ENCODE results near the gene ADAM19. TPM values are rescaled to one million over a fixed set of nuclear protein-coding genes. Genes with fewer than 3 reads are reported as not detected.

The ADAM19 gene
- polyA plus RNA-seq, 3 donors from 2014 or later = 0.03 to 0.10 TPM; not detected in 1

DNA sequence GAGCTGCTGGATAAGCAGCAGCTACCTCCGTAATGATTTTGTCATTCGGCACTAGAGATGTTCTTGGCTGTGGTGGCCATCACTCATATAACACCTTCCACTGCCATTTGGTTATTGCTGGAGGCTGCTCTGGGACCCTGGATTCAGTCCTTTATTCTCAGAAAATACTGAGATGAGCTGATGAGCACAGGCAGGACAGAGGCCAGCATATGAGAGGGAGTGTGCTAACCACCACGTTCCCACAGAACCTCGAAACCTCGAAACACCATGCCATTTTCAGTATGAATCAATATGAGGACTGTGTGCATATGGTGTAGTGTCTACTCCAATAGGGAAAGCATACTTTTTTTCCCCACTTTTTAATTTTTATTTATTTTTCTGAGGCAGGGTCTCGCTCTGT lies 56.6 kb downstream of the ADAM19 start:
- Mint-ChIP-seq H3K27me3 (ENCODE audit: low read depth in 3 of 3) (peaks cover 0 to 5% (median 2%) of the 10 kb centered on the region in 3 donors), H3K4me1 (no peaks in the 10 kb centered on the region), H3K27ac (no peak overlapping the region), H3K4me3 (no peak overlapping the region), H3K36me3 (no peaks in the 10 kb centered on the region), H3K9me3 (no peaks in the 10 kb centered on the region)
- no peak for DNase-seq

DNA sequence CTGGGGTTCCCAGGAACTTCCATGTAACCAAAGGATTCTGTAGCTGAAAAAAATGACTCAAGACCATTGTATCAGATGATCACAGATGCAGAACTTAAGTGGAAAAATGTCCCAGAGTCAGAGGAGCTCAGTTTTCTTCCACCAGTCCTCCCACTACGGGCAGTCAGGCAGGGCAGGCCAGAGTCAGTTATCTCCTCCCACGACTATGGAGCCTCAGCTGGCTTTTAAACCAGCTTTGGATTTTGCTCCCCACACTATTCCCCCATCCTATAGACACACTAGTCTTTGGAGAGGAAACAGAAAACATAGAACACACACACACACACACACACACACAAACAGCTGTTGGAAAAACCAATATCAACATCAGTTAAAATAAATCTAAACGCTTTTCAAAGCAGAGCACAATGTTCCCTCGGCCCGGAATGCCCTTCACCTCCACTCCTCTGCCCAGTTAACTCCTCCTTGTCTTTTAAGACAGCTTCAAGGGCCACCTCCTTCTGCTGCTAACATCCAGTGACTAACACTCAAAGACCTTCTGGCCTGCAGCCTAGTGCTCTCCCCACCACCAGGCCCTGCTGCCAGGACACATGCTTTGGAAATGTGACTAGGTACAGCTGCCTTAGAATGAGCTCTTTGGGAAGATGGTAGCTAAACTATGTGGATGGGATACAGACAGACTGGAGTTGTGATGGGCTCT lies 58.8 kb downstream of the ADAM19 start:
- no peaks in the 10 kb centered on the region for H3K4me1 Mint-ChIP-seq
- no peak overlapping the region for H3K27ac Mint-ChIP-seq
- no peak overlapping the region for H3K4me3 Mint-ChIP-seq
- H3K9me3 Mint-ChIP-seq = no peaks in the 10 kb centered on the region
- no peaks in the 10 kb centered on the region for H3K36me3 Mint-ChIP-seq
- no peak for DNase-seq
- H3K27me3 Mint-ChIP-seq (ENCODE audit: low read depth in 3 of 3) = peaks cover 0 to 2% (median 1%) of the 10 kb centered on the region in 3 donors

DNA sequence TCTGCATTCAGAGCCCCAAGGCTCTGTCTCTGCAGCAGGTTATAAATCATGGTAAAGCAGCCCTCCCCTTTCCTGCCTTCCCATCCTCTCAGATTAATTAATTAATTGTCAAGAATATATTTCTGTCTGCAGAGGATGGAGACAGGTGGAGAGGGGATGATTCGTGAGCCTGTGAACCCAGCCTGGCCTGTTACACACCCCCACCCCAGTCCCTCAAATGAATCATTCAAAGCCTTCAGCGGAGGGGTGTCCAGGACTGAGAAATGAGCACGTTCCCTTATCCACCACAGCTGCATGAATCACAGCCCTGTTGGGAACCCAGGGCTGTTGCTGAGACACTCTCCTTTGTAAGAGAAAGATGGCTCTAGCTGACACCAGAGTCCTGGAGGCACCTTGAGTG lies 59.6 kb downstream of the ADAM19 start:
- no peak overlapping the region for H3K27ac Mint-ChIP-seq
- no peak for DNase-seq
- H3K4me3 Mint-ChIP-seq = no peak overlapping the region
- H3K4me1 Mint-ChIP-seq = no peaks in the 10 kb centered on the region
- H3K9me3 Mint-ChIP-seq = no peaks in the 10 kb centered on the region
- no peaks in the 10 kb centered on the region for H3K36me3 Mint-ChIP-seq
- H3K27me3 Mint-ChIP-seq (ENCODE audit: low read depth in 3 of 3) = peaks cover 0 to 2% (median 0%) of the 10 kb centered on the region in 3 donors

DNA sequence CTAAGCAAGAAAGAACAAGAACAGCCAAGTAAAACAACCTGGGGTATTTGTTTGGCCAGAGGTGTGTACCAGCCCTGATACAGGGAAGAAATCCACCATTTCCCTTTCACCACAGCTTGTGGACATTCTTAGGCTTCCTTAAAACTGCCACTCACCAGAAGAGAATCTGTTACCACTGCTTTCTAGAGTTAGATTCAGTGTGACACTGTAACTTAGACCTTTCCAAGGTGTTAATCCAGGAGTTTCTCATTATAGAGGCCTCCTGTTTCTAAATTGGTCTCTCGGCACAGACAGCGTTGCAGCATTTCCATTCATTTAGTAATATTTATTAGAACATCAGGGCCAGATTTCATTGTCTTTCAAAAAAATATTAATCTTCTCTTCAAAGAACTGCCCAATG lies 60.6 kb downstream of the ADAM19 start:
- H3K4me1 Mint-ChIP-seq = no peaks in the 10 kb centered on the region
- no peaks in the 10 kb centered on the region for H3K9me3 Mint-ChIP-seq
- DNase-seq = no peak
- no peak overlapping the region for H3K27ac Mint-ChIP-seq
- peaks cover 0 to 2% (median 0%) of the 10 kb centered on the region in 3 donors for H3K27me3 Mint-ChIP-seq (ENCODE audit: low read depth in 3 of 3)
- H3K36me3 Mint-ChIP-seq = no peaks in the 10 kb centered on the region
- no peak overlapping the region for H3K4me3 Mint-ChIP-seq

DNA sequence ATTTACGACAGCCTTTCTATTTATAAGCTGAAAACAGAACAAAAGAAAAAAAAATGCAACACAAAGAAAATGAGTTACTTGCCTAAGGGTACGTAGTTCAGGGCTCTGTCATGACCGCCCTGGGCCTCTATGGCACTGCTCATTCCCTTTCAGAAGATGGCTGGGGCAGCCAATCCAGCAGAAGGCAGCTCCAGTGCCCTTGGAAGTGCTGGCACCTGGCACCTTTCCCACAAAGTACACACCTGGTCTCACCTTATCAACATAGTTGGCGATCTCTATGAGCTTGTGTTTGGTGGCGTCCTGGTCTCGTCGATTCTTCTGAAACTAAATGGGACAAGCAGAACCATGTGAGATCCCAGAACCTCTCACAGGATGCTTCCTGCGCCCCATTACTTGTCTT lies 62.4 kb downstream of the ADAM19 start:
- peaks cover 0 to 2% (median 2%) of the 10 kb centered on the region in 3 donors for H3K27me3 Mint-ChIP-seq (ENCODE audit: low read depth in 3 of 3)
- no peak overlapping the region for H3K27ac Mint-ChIP-seq
- H3K9me3 Mint-ChIP-seq = no peaks in the 10 kb centered on the region
- H3K36me3 Mint-ChIP-seq = no peaks in the 10 kb centered on the region
- H3K4me3 Mint-ChIP-seq = no peak overlapping the region
- no peak for DNase-seq
- no peaks in the 10 kb centered on the region for H3K4me1 Mint-ChIP-seq

DNA sequence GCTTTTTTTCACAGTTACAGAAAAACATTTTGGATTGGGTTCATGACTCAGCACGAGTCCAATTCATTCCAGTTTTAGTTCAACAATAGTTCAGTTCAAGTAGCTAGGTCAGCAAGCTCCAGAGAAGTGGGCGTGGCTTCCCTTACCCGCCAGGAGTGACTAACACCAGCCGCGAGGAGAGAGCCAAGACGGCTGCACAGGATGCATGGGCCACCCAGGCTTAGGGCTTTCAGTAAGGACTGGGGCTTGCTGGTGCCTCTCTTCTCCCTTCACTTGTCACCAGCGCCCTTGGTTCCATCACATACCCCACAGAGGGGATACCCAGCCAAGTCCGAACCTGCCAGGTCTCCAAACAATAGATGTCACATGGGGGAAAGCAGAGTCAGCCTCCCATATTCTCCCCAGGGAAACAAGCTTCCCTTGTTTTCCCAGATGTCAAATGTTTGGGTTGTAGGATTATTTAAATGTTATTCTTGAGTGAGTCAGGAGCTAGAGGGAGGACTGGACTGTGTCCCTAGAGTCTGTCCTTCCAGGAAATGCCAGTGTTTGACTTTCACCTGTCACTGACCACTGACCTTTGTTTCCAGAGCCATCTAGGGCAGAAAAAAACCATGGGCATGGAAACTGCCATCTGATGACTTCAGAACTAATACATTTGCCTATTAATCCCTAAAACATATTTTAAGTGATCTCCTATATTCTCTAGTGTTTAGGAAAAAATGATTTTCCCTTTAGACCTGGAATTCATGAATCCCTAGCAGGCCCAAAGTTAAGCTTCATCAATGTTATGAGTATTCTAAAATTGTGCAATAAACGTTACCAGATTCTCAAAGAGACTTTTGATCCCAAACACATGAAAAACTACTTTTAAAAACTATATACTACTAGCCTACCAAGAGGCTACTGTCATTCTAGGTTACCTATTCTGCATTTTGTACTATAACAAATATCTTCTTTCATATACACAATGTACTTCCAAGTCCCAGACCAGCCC lies 63.6 kb downstream of the ADAM19 start:
- H3K36me3 Mint-ChIP-seq = no peaks in the 10 kb centered on the region
- no peak for DNase-seq
- no peak overlapping the region for H3K27ac Mint-ChIP-seq
- peaks cover 0 to 2% (median 1%) of the 10 kb centered on the region in 3 donors for H3K27me3 Mint-ChIP-seq (ENCODE audit: low read depth in 3 of 3)
- H3K4me3 Mint-ChIP-seq = no peak overlapping the region
- H3K9me3 Mint-ChIP-seq = no peaks in the 10 kb centered on the region
- no peaks in the 10 kb centered on the region for H3K4me1 Mint-ChIP-seq

DNA sequence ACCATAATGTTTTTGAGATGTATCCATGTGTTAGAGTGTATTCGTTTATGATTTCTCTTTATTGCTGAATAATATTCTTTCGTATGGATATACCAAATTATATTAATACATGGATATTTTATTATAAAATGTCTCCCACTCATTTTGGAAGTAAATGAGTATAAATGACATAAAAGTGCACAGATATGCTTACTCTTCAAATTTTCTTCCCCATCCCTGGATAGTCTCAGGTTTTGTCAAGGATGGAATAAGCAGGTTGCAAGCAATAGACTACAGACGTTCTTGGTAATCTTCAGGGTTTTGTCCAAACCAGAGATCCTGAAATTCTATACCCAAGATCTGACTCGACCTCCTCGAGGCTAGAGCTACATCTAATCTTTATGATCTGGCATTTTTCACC lies 64.9 kb downstream of the ADAM19 start:
- peaks cover 0 to 7% of the 10 kb centered on the region in 2 donors for H3K4me1 Mint-ChIP-seq
- H3K27ac Mint-ChIP-seq = no peak overlapping the region
- H3K4me3 Mint-ChIP-seq = no peak overlapping the region
- peaks cover 0 to 2% (median 0%) of the 10 kb centered on the region in 3 donors for H3K27me3 Mint-ChIP-seq (ENCODE audit: low read depth in 3 of 3)
- no peaks in the 10 kb centered on the region for H3K36me3 Mint-ChIP-seq
- no peak for DNase-seq
- no peaks in the 10 kb centered on the region for H3K9me3 Mint-ChIP-seq

DNA sequence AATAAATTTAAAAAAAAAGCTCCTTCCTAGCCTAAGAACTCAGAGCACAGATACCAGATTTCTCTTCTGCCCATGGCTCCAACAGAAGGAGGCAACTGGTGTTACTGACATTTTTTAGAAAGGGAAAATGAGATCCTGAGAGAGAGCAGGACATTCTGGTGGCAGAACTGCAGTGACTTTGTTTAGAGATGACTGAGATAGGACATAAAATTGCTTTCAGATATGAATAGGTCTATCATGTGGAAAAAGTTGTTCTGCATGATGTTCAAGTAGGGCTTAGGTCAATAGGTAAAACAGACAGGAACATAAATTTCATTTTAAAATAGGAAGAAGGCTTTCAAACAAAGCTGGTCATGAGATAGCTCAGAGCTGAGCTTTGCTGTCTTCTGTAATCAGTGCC lies 66.0 kb downstream of the ADAM19 start:
- no peak overlapping the region for H3K4me3 Mint-ChIP-seq
- H3K4me1 Mint-ChIP-seq = peaks cover 0 to 7% of the 10 kb centered on the region in 2 donors

DNA sequence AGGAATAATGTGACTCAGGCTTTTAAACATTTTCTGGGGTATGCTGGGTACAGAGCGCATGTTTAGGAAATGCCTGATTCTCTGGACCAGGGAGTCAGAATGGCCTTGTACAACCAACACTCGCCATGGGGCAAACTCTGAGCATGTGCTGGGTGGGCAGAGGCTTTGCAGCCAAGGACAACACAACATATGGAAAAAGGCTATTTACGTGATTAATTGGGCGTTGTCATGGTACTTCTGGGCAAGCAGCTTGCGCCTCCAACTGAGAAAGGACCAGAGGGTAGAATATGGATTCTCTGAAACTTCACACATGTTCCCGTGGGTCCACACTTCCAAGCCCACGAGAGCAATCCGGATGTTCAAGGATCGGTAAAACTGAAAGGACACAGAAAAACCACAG lies 66.5 kb downstream of the ADAM19 start:
- DNase-seq = no peak
- peaks cover 0 to 2% (median 0%) of the 10 kb centered on the region in 3 donors for H3K27me3 Mint-ChIP-seq (ENCODE audit: low read depth in 3 of 3)
- no peak overlapping the region for H3K27ac Mint-ChIP-seq
- no peak overlapping the region for H3K4me3 Mint-ChIP-seq
- no peaks in the 10 kb centered on the region for H3K9me3 Mint-ChIP-seq
- H3K4me1 Mint-ChIP-seq = peaks cover 0 to 7% of the 10 kb centered on the region in 2 donors
- no peaks in the 10 kb centered on the region for H3K36me3 Mint-ChIP-seq

More for the DNA sequence above, 66.0 kb downstream of the ADAM19 start:
- DNase-seq = no peak
- Mint-ChIP-seq H3K27ac (no peak overlapping the region), H3K9me3 (no peaks in the 10 kb centered on the region), H3K27me3 (ENCODE audit: low read depth in 3 of 3) (peaks cover 0 to 2% (median 0%) of the 10 kb centered on the region in 3 donors), H3K36me3 (no peaks in the 10 kb centered on the region)

DNA sequence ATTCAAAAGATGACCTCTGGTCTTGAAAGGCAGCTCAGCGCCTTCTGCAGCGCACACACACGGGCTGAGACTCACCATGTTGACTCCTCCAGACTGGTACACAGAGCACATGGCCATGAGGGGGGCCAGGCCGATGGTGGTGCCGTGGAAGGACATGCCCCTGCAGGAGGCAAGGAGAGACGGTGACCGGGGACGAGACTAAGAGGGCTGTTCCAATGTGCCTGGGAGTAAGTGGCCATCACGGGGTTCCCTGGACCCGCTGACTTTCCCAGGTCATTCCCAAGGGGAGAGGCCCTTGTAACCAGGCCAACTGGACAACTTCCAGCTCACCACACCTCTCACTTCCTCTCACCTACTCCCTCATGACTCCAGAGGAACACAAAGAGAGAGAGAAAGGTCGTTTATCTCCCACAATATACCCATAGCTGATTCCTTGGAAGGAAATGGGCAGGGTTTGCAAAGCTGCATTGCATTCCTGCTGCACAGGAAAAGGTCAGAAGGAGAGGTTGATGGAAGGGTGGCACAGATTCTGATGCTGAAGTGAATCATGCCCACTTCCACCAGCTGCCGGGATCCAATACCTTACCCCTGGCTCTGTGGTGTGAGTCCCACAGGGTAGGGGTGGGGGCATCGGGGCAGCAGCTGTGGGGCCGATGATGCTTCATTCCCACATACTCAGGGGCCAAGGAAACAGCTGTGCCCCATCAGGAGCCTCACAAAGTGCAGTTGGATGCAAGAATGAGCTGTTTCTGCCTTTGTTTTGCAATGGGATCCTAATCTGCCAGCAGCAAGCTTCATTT lies 68.4 kb downstream of the ADAM19 start:
- peaks cover 3 to 14% of the 10 kb centered on the region in 2 donors for H3K4me1 Mint-ChIP-seq
- no peaks in the 10 kb centered on the region for H3K36me3 Mint-ChIP-seq
- no peak overlapping the region for H3K27ac Mint-ChIP-seq
- H3K9me3 Mint-ChIP-seq = no peaks in the 10 kb centered on the region
- peaks cover 0 to 2% (median 0%) of the 10 kb centered on the region in 3 donors for H3K27me3 Mint-ChIP-seq (ENCODE audit: low read depth in 3 of 3)
- no peak for DNase-seq
- no peak overlapping the region for H3K4me3 Mint-ChIP-seq

DNA sequence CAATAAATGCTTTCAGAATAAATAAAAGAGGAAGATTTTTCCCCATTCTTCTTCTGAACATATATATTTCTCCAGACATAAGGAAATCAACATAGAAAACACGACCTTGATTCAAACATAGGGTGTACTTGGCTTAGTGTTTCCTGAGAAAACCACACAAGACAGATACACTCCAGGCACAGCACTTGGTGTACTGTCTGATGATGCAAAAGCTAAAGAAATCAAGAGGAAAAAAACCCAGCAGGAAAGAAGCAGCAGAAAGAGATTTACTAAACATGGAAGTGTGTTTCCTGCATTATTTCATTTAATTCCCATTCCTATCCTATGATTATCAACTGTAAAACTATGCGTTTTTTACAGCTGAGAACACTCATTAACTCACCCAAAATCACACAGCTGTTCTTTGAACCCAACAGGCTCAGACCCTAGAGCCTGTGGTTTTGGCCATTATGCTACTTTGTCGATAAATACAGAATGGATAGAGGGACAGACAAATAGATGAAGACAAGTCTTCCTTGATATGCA lies 69.4 kb downstream of the ADAM19 start:
- H3K36me3 Mint-ChIP-seq = no peaks in the 10 kb centered on the region

DNA sequence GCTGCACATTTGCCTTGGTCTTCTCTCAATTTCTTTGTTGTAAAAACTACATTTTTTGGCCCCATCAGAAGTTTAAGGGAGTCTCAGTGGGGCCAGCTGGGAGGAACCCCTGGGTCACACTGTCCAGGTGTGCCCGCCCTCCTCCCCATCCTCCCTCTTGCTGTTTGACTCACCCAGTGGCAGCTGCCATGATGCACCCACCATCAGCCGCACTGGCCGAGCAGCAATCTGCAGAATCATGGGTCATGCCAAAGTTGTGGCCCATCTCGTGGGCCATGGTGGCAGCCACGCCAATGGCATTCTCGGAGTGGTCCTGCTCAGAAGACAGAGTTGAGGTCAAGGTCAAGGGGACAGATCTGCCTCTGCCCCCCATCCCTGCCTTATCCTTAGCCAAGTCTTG lies 70.1 kb downstream of the ADAM19 start:
- no peak overlapping the region for H3K4me3 Mint-ChIP-seq
- no peaks in the 10 kb centered on the region for H3K36me3 Mint-ChIP-seq
- H3K27me3 Mint-ChIP-seq (ENCODE audit: low read depth in 3 of 3) = peaks cover 0 to 2% (median 0%) of the 10 kb centered on the region in 3 donors
- no peak overlapping the region for H3K27ac Mint-ChIP-seq
- no peak for DNase-seq
- no peaks in the 10 kb centered on the region for H3K9me3 Mint-ChIP-seq
- peaks cover 3 to 20% of the 10 kb centered on the region in 2 donors for H3K4me1 Mint-ChIP-seq

More for the DNA sequence above, 69.4 kb downstream of the ADAM19 start:
- no peak for DNase-seq
- Mint-ChIP-seq H3K4me1 (peaks cover 3 to 20% of the 10 kb centered on the region in 2 donors), H3K27ac (no peak overlapping the region), H3K4me3 (no peak overlapping the region), H3K9me3 (no peaks in the 10 kb centered on the region), H3K27me3 (ENCODE audit: low read depth in 3 of 3) (peaks cover 0 to 2% (median 0%) of the 10 kb centered on the region in 3 donors)

DNA sequence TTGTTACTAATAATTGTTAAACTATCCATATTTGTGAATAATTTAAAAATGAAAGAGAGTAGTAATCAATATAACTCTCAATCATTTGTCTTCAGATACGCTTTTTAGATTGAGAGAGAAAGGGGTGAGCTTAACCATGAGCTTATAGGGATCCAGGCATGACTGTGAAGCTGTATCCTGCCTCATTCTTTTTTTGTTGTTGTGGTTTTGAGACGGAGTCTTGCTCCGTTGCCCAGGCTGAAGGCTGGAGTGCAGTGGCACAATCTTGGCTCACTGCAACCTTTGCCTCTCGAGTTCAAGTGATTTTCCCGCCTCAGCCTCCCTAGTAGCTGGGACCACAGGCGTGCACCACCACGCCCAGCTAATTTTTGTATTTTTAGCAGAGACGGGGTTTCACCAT lies 71.5 kb downstream of the ADAM19 start:
- Mint-ChIP-seq H3K27ac (no peak overlapping the region), H3K4me1 (peaks cover 3 to 20% of the 10 kb centered on the region in 2 donors), H3K9me3 (no peaks in the 10 kb centered on the region), H3K27me3 (ENCODE audit: low read depth in 3 of 3) (peaks cover 0 to 2% (median 0%) of the 10 kb centered on the region in 3 donors), H3K4me3 (no peak overlapping the region), H3K36me3 (no peaks in the 10 kb centered on the region)
- DNase-seq = no peak
